Mesenchymal stem cell (in vitro differentiated cells and primary cell): ENCODE measurements around the gene DLX1.

Experiments
- DNase-seq: peaks from one replicate; pipeline ENCODE4 v3.0.0-alpha.2; 2013
- H2AFZ ChIP-seq: one replicate; pipeline ENCODE4 v1.6.1; 2013; ENCODE audit warnings: low read depth, mild to moderate bottlenecking, control low read depth, inconsistent platforms, low read length, moderate library complexity
- H2AK5ac ChIP-seq: 2 replicates; pipeline ENCODE4 v1.6.1; 2013; ENCODE audit warnings: low read length, moderate library complexity, mild to moderate bottlenecking, inconsistent platforms; ENCODE audit not compliant: severe bottlenecking
- H2BK120ac ChIP-seq: one replicate; pipeline ENCODE4 v1.6.1; 2013; ENCODE audit warnings: low read depth, mild to moderate bottlenecking, inconsistent platforms, low read length, moderate library complexity
- H2BK12ac ChIP-seq, 2 experiments: one replicate each; pipeline ENCODE4 v1.6.1; 2013; ENCODE audit warnings: inconsistent platforms in 2 of 2, low read length in 2 of 2, mild to moderate bottlenecking in 2 of 2, moderate library complexity in 2 of 2, control low read depth in 1 of 2
- H2BK15ac ChIP-seq: one replicate; pipeline ENCODE4 v1.6.1; 2013; ENCODE audit warnings: mild to moderate bottlenecking, low read depth, inconsistent platforms; ENCODE audit not compliant: poor library complexity, severe bottlenecking
- H2BK5ac ChIP-seq: 2 replicates; pipeline ENCODE4 v1.6.1; 2013; ENCODE audit warnings: low read depth, mild to moderate bottlenecking, low read length, control low read depth, inconsistent platforms; ENCODE audit not compliant: poor library complexity, severe bottlenecking
- H3K14ac ChIP-seq, 2 experiments: one replicate each; pipeline ENCODE4 v1.6.1; 2013; ENCODE audit warnings: inconsistent platforms in 2 of 2, low read length in 2 of 2, control low read depth in 1 of 2, mild to moderate bottlenecking in 1 of 2, moderate library complexity in 1 of 2
- H3K18ac ChIP-seq, 2 experiments: one replicate each; pipeline ENCODE4 v1.6.1; 2013; ENCODE audit warnings: inconsistent platforms in 2 of 2, low read length in 2 of 2, control low read depth in 1 of 2, low read depth in 1 of 2, mild to moderate bottlenecking in 1 of 2
- H3K23ac ChIP-seq, 2 experiments: one replicate each; pipeline ENCODE4 v1.6.1; 2013; ENCODE audit warnings: inconsistent platforms in 2 of 2, low read length in 2 of 2, mild to moderate bottlenecking in 2 of 2, moderate library complexity in 2 of 2, control low read depth in 1 of 2
- H3K27ac ChIP-seq: 2 replicates; pipeline ENCODE4 v1.5.1; 2013; ENCODE audit warnings: mild to moderate bottlenecking, moderate library complexity, low read length, control low read depth, inconsistent platforms; ENCODE audit not compliant: poor library complexity, severe bottlenecking
- H3K27me3 ChIP-seq, 2 experiments: 2 replicates each; pipeline versions ENCODE4 v1.6.1 to v1.7.0; 2013; ENCODE audit warnings: low read length in 2 of 2, mild to moderate bottlenecking in 2 of 2, moderate library complexity in 2 of 2, control low read depth in 1 of 2, inconsistent platforms in 1 of 2; ENCODE audit not compliant: control insufficient read depth in 1 of 2, insufficient read depth in 1 of 2
- H3K36me3 ChIP-seq, 2 experiments: 2 replicates each; pipeline versions ENCODE4 v1.6.1 to v1.7.0; 2013; ENCODE audit warnings: low read length in 2 of 2, control low read depth in 1 of 2, inconsistent platforms in 1 of 2, low read depth in 1 of 2, mild to moderate bottlenecking in 1 of 2; ENCODE audit not compliant: insufficient read depth in 2 of 2, control insufficient read depth in 1 of 2
- H3K4ac ChIP-seq, 2 experiments: one replicate each; pipeline ENCODE4 v1.6.1; 2013; ENCODE audit warnings: inconsistent platforms in 2 of 2, low read length in 2 of 2, mild to moderate bottlenecking in 2 of 2, moderate library complexity in 2 of 2, control low read depth in 1 of 2, low read depth in 1 of 2
- H3K4me1 ChIP-seq: 2 replicates; pipeline ENCODE4 v1.6.1; 2013; ENCODE audit warnings: low read depth, low read length, control low read depth; ENCODE audit not compliant: control insufficient read depth, insufficient read depth
- H3K4me2 ChIP-seq: 2 replicates; pipeline ENCODE4 v1.6.1; 2013; ENCODE audit warnings: low read length, mild to moderate bottlenecking, inconsistent platforms; ENCODE audit not compliant: poor library complexity, severe bottlenecking
- H3K4me3 ChIP-seq, 2 experiments: 2 replicates each; pipeline versions ENCODE4 v1.5.1 to v1.7.0; 2013; ENCODE audit warnings: low read length in 2 of 2, mild to moderate bottlenecking in 2 of 2, control low read depth in 1 of 2, low read depth in 1 of 2; ENCODE audit not compliant: insufficient read depth in 1 of 2
- H3K79me1 ChIP-seq: replicated peaks from 2 replicates; pipeline ENCODE4 v1.6.1; 2013; ENCODE audit warnings: mild to moderate bottlenecking, control low read depth, low read length, inconsistent platforms; ENCODE audit not compliant: poor library complexity, severe bottlenecking
- H3K9ac ChIP-seq: 2 replicates; pipeline ENCODE4 v1.7.0; 2013; ENCODE audit warnings: mild to moderate bottlenecking, low read length, moderate library complexity
- H3K9me3 ChIP-seq: 2 replicates; pipeline ENCODE4 v1.7.0; 2013; ENCODE audit warnings: mild to moderate bottlenecking, low read length; ENCODE audit not compliant: control insufficient read depth
- H4K8ac ChIP-seq: one replicate; pipeline ENCODE4 v1.6.1; 2013; ENCODE audit warnings: inconsistent platforms, mild to moderate bottlenecking, low read length, moderate library complexity
- H4K91ac ChIP-seq: one replicate; pipeline ENCODE4 v1.6.1; 2013; ENCODE audit warnings: mild to moderate bottlenecking, low read length, inconsistent platforms
- WGBS: methylation state at CpG from one replicate; pipeline ENCODE4 v1.1.7; 2013; ENCODE audit warnings: mixed read lengths; 5-methylcytosine and 5-hydroxymethylcytosine counted together

Gene DLX1

DNA sequence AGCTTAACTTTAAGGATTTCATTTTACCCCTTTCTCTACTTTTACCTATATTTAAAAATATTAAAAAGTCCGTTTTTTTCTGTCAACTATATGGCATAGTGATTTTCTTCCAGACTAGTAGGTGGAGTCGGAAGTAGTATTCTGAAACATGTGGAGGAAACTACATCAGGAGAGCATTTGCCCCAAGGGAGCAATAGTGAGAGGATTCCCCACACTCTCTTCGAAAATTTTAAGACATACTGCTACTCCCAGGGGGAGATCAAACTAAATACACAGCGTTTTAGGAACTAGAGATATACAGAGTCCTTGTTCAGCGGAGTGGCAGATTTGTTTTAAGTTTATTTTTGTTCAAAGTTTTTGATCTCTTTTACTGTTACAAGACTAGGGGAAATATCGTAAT is 45.0 kb upstream of the DLX1 start:
- H3K36me3 ChIP-seq: no peaks in the 10 kb centered on the region
- no peak overlapping the region for H3K23ac ChIP-seq
- H2BK15ac ChIP-seq: no peak overlapping the region
- H3K4me3 ChIP-seq: no peak overlapping the region
- H3K18ac ChIP-seq: no peak overlapping the region
- H2BK12ac ChIP-seq: no peak overlapping the region
- H3K14ac ChIP-seq: no peak overlapping the region
- H3K4me2 ChIP-seq: no peak overlapping the region
- no peak overlapping the region for H2BK120ac ChIP-seq
- H3K27me3 ChIP-seq: no peaks in the 10 kb centered on the region
- no peak overlapping the region for H2AFZ ChIP-seq
- H2AK5ac ChIP-seq: no peak overlapping the region
- H4K8ac ChIP-seq: no peak overlapping the region
- no peak overlapping the region for H4K91ac ChIP-seq
- no peak overlapping the region for H3K27ac ChIP-seq
- H3K4ac ChIP-seq: no peak overlapping the region
- no peaks in the 10 kb centered on the region for H3K79me1 ChIP-seq
- WGBS: 82% methylated on average over 3 of the region's 6 CpGs
- peaks cover 1% of the 10 kb centered on the region for H3K4me1 ChIP-seq
- H3K9me3 ChIP-seq: no peaks in the 10 kb centered on the region
- H3K9ac ChIP-seq: no peak overlapping the region
- no peak for DNase-seq
- no peak overlapping the region for H2BK5ac ChIP-seq

- Histone ChIP-seq H4K8ac (no peak overlapping the region), H3K27ac (no peak overlapping the region), H3K18ac (no peak overlapping the region), H3K4me1 (no peaks in the 10 kb centered on the region), H2BK12ac (no peak overlapping the region), H3K9ac (no peak overlapping the region), H3K36me3 (no peaks in the 10 kb centered on the region), H3K4me3 (no peak overlapping the region), H3K14ac (no peak overlapping the region), H3K4me2 (no peak overlapping the region), H2BK120ac (no peak overlapping the region), H2BK15ac (no peak overlapping the region), H3K79me1 (no peaks in the 10 kb centered on the region), H3K9me3 (no peaks in the 10 kb centered on the region), H4K91ac (no peak overlapping the region), H2AK5ac (no peak overlapping the region), H2AFZ (no peak overlapping the region), H3K23ac (no peak overlapping the region), H3K27me3 (no peaks in the 10 kb centered on the region), H3K4ac (no peak overlapping the region), H2BK5ac (no peak overlapping the region)
- no CpG with 5 or more reads among the region's 1 CpG for WGBS
- DNase-seq: peak; percentile 30
Measured at GRCh38 chr2:172046080-172046678, 39.1 kb upstream of the DLX1 start.

DNA sequence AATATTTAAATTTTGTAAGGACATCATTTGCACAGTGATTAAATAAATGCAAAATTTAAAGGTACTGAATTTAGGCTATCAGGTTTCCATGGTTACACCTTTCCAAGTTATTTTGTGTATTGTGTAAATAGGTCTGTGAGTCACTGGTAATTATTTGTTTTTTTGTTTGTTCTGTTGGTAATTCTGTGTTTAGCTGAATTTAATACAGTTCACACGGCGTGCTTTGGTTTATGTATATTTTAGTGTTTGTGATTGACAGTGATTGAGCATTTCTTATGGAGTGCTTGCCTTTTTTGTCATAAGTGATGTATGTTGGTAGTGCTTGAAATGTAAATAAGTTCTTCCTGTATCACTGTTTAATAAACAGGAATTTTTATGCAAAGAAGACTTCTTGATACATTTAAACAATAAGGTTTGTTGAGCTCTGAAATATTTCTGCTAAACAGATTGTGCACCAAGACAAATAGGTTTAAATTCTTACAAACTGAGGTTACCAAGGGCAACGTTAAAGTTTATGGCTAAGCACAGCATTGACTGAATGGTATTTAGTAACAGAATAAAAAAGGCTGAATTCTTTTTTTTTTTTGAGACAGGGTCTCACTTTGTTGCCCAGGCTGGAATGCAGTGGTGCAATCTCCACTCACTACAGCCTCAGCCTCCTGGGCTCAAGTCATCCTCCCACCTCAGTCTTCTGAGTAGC is 38.3 kb upstream of the DLX1 start:
- Histone ChIP-seq H4K91ac (no peak overlapping the region), H3K4me1 (no peaks in the 10 kb centered on the region), H2AFZ (no peak overlapping the region), H2BK15ac (no peak overlapping the region), H3K9ac (no peak overlapping the region), H3K4me2 (no peak overlapping the region), H3K79me1 (peaks cover 2% of the 10 kb centered on the region), H3K27ac (no peak overlapping the region), H3K4ac (no peak overlapping the region), H2AK5ac (no peak overlapping the region), H3K14ac (no peak overlapping the region), H3K36me3 (no peaks in the 10 kb centered on the region), H3K18ac (no peak overlapping the region), H2BK120ac (no peak overlapping the region), H2BK5ac (no peak overlapping the region), H2BK12ac (no peak overlapping the region), H3K4me3 (no peak overlapping the region), H3K23ac (no peak overlapping the region), H4K8ac (no peak overlapping the region), H3K27me3 (no peaks in the 10 kb centered on the region), H3K9me3 (no peaks in the 10 kb centered on the region)
- 45% methylated on average over 3 of the region's 3 CpGs for WGBS
- no peak for DNase-seq

DNA sequence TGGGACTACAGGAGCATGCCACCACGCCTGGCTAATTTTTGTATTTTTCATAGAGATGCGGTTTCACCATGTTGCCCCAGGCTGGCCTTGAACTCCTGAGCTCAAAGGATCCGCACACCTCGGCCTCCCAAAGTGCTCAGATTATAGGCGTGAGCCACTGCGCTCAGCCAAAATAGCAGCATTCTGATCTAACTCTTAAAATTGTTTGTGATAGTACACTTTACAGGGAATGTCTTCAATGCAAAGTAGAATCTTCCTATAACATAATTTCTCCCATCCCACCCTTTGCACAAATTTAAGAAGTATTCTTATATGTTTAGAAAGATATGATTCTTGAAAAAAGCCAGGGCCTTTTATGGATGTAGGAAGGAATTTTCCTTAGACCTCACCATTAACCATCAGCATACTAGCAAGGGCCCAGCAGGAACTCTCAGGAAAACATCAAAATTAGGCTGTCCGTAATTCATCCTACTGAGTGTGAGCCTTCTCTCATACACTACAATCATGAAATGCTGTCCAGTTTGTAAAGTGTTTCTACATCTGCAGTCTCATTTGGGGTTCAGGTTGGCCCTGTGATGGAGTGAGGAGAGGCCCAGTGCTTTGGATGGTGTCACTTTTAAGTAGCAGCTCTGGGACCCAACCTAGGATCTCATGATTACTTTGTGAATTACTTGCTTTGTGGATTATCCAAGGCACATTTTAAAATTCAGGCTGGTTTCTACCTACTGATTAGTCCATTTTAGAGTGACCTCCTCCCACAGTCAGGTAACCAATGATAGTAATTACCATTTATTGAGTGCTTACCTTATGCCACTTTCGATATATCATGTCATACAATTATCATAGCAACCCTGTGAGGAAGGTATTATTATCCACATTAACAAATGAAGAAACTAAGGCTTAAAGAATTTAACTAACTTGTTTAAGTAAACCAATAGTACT is 37.5 kb upstream of the DLX1 start:
- H3K18ac ChIP-seq: no peak overlapping the region
- peak overlapping the region in 1 of 2 experiments; percentile 63 for H2BK12ac ChIP-seq
- H3K4ac ChIP-seq: no peak overlapping the region
- H2BK120ac ChIP-seq: no peak overlapping the region
- H2BK5ac ChIP-seq: no peak overlapping the region
- no peaks in the 10 kb centered on the region for H3K4me1 ChIP-seq
- no peak overlapping the region for H3K14ac ChIP-seq
- H3K79me1 ChIP-seq: peaks cover 2% of the 10 kb centered on the region
- H2BK15ac ChIP-seq: no peak overlapping the region
- H3K9ac ChIP-seq: no peak overlapping the region
- no peak overlapping the region for H3K4me3 ChIP-seq
- 92% methylated on average over 5 of the region's 8 CpGs for WGBS
- no peak overlapping the region for H4K91ac ChIP-seq
- no peak overlapping the region for H3K23ac ChIP-seq
- H3K36me3 ChIP-seq: no peaks in the 10 kb centered on the region
- no peaks in the 10 kb centered on the region for H3K27me3 ChIP-seq
- H4K8ac ChIP-seq: no peak overlapping the region
- no peak overlapping the region for H3K27ac ChIP-seq
- no peak for DNase-seq
- H2AK5ac ChIP-seq: no peak overlapping the region
- H3K9me3 ChIP-seq: no peaks in the 10 kb centered on the region
- H3K4me2 ChIP-seq: no peak overlapping the region
- H2AFZ ChIP-seq: no peak overlapping the region
